IMR-90 (cell line): Measurements from ENCODE around the gene S100A13.

Experiments used
- BHLHE40 ChIP-seq: fragments of 150-350 bp; IDR thresholded peaks from 2 replicates; pipeline ENCODE4 v1.6.1; 2016; ENCODE audit warnings: mild to moderate bottlenecking, low read depth, low read length
- FOS ChIP-seq: fragments of 150-350 bp; IDR thresholded peaks from 2 replicates; pipeline ENCODE4 v1.6.1; 2016; ENCODE audit warnings: low read depth, low read length
- MXI1 ChIP-seq: IDR thresholded peaks from 2 replicates; pipeline ENCODE4 v1.6.1; 2012; ENCODE audit warnings: low read depth, mild to moderate bottlenecking, low read length, moderate library complexity, borderline replicate concordance
- POLR2A ChIP-seq: IDR thresholded peaks from 2 replicates; pipeline ENCODE4 v1.6.1; 2012; ENCODE audit warnings: mild to moderate bottlenecking, low read depth, low read length
- RAD21 ChIP-seq: IDR thresholded peaks from 2 replicates; pipeline ENCODE4 v1.6.1; 2012; ENCODE audit warnings: low read length, improper control_type of control experiment
- RFX5 ChIP-seq: IDR thresholded peaks from 2 replicates; pipeline ENCODE4 v1.8.0; 2012; ENCODE audit warnings: low read depth, mild to moderate bottlenecking, low read length, moderate library complexity
- SMC3 ChIP-seq: fragments of 150-350 bp; IDR thresholded peaks from 2 replicates; pipeline ENCODE4 v1.6.1; 2016; ENCODE audit warnings: low read depth, mild to moderate bottlenecking, antibody characterized with exemption, low read length, moderate library complexity
- TF ChIP-seq, protein P1 (sequence below): conservative IDR thresholded peaks from 2 replicates; pipeline ENCODE4 v1.5.1; 2012; ENCODE audit warnings: mild to moderate bottlenecking, low read depth, low read length, improper control_type of control experiment
- TF ChIP-seq, protein P2 (sequence below): fragments of 150-350 bp; IDR thresholded peaks from 2 replicates; pipeline ENCODE4 v1.6.1; 2016; ENCODE audit warnings: low read depth, mild to moderate bottlenecking, low read length, moderate library complexity, borderline replicate concordance

DNA sequence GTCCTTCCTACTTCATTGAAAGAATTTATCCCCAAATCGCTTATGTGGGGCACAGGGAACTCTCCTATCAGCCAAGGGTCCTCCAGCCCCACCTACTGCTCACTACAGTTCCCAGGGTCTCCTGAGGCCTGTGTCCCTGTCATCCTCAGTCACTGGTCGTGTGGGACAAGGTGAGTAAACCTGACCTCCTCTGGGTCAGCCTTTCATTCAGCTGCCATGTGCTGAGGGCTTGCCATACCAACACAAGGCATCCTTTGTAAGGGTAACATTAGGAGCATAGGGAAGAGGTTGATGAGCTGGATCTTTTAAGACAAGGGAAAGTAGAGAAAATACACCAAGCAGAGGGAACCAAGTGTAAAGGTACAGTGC, 20.0 kb upstream of the S100A13 start:
- TF ChIP-seq POLR2A, result no peak
- TF ChIP-seq, protein P1, sequence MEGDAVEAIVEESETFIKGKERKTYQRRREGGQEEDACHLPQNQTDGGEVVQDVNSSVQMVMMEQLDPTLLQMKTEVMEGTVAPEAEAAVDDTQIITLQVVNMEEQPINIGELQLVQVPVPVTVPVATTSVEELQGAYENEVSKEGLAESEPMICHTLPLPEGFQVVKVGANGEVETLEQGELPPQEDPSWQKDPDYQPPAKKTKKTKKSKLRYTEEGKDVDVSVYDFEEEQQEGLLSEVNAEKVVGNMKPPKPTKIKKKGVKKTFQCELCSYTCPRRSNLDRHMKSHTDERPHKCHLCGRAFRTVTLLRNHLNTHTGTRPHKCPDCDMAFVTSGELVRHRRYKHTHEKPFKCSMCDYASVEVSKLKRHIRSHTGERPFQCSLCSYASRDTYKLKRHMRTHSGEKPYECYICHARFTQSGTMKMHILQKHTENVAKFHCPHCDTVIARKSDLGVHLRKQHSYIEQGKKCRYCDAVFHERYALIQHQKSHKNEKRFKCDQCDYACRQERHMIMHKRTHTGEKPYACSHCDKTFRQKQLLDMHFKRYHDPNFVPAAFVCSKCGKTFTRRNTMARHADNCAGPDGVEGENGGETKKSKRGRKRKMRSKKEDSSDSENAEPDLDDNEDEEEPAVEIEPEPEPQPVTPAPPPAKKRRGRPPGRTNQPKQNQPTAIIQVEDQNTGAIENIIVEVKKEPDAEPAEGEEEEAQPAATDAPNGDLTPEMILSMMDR, result no peak
- TF ChIP-seq RFX5, result no peak
- no peak for TF ChIP-seq MXI1
- TF ChIP-seq BHLHE40, result no peak
- no peak for TF ChIP-seq FOS
- TF ChIP-seq, protein P2, sequence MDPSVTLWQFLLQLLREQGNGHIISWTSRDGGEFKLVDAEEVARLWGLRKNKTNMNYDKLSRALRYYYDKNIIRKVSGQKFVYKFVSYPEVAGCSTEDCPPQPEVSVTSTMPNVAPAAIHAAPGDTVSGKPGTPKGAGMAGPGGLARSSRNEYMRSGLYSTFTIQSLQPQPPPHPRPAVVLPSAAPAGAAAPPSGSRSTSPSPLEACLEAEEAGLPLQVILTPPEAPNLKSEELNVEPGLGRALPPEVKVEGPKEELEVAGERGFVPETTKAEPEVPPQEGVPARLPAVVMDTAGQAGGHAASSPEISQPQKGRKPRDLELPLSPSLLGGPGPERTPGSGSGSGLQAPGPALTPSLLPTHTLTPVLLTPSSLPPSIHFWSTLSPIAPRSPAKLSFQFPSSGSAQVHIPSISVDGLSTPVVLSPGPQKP, result no peak
- TF ChIP-seq SMC3, result no peak
- no peak for TF ChIP-seq RAD21
